NCI-H446 treated with DMSO at 0.1 percent for 48 hours (cell line): ENCODE measurements around the gene SH3D19.
"Not testable (repeated sequence)": the region's sequence is repeated elsewhere in the genome, so short reads cannot be mapped to it uniquely, and the experiment has no call there.

Source experiments
- DNase-seq: peaks from one replicate; lab custom pipeline; 2025; lab: John Stamatoyannopoulos, UW

The SH3D19 gene

DNA sequence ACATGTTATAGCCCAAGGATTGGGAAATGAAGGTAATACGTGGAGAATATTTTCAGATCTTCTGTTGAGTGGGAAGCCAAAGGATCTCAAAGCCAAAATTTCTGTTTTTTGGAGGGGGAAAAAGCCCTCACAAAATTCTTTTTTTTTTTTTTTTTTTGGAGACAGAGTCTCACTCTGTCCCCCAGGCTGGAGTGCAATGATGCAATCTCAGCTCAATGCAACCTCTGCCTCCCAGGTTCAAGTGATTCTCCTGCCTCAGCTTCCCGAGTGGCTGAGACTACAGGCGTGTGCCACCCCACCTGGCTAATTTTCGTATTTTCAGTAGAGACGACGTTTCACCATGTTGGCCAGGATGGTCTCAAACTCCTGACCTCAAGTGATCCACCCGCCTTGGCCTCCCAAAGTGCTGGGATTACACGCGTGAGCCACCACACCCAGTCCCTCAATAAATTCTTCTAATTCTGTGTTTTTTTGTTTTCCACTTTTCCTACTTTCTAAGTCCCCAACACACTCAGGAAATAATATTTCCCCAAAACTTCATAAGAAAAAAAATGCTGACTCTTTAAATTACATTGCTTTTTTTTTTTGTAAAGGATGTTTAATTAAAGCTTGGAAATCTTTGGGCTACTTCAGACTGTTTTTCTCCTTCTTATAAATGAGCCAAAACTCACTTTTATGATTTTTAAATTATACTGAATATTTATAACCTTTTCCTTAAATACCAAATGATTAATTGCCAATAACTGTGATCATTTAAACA lies 174.4 kb downstream of the SH3D19 start:
- DNase-seq, result no peak

DNA sequence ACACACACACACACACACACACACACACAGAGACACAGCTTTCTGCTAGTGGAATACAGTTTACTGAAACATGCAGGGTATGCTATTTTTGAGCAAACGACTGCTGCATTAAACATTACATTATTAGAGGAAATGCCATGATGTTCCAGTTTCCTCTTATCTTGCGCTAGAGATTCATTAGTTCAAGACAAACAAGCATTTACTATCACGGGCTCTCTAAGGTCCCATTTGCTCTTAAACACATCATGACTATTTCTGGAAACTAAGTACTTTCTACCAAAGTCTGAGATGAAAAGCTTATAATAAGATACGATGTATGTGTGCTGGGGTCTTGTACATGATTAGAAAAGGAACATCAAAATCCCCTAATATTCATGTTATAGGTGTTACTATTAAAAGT lies 177.1 kb downstream of the SH3D19 start:
- no peak for DNase-seq

DNA sequence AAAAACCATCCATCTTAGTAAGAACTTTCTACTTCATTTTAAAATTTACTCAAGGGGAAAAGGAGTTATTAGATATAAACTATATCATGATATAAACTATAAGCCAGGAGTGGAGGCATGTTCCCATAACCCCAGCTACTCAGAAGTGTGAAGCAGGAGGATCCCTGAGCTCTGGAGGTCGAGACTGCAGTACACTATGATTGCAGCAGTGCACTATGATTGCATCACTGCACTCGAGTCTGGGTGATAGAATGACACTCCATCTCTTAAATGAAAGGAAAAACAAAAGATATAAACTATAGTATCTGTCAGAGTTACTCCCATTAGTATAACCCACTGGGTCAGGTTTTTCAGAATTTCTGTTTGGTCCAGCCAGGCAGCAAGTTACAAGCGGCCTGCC lies 178.4 kb downstream of the SH3D19 start:
- DNase-seq, result no peak

DNA sequence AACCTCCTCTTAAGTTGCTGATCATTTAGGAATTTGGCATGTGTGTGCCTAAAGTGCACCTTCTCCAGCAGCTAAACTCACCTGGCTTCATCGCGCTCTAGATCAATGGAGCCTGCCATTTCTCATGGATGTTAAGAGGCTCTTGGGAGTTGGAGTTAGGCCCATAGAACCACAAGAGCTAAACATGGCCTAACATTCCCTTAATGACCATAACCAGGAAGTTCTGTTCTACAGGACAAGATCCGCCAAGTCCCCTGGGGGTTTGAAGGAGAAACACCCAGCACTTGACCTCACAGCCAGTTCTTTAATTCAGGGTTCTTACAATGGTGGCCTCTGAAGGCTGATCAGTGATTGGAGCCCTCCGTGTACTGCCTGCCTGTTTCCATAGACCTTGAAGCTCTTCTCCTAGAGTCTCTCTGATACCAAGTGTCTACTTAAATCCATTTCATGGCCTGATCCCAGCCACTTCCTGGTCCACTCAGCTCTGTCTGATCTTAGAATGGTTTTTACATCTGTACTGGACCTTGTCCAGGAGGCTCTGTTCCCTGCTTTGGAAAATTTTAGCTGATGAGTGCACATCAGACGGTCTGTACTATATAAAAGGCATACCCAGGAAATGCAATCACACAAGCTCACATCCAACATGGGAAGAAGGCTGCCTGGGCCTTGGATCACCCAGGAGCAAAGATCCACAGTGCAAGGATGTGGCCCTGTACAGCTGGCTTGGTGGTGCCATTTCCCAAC lies 180.9 kb downstream of the SH3D19 start:
- DNase-seq, result no peak

DNA sequence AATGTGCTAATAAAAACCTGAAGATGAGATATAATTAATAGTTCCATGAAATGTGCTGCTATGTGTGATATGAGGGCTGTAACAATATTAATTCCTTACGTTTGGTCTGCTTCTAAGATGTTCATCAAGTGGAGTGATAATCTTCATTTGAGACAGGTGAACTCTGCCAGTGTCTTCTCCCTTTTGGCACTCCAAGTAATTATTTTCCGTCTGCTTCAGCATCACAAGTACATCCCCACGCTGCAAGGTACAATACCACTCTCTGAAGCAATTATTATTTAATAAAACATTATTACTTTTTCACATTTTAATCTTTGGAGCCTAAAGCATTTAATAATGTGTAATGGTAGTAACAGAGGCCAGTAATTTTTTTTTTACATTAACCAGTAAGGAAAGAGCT lies 181.6 kb downstream of the SH3D19 start:
- no peak for DNase-seq

DNA sequence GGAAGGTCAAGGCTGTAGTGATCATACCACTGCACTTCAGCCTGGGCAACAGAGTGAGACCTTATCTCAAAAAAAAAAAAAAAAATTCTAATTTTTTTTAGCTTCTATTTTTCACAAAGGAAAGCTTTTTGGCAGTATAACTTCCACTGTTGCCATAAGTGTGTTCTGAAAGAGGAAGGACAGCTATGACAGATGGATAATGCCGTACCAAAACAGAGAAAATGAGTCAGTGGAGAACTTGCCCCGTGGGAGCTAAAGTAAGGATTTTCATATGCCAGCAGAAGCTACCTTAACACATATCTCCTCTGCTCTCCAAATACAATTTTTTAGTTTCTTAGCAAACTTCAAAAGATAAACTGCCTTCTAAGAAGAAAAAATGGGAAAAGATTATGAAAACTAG lies 182.2 kb downstream of the SH3D19 start:
- DNase-seq, result no peak

DNA sequence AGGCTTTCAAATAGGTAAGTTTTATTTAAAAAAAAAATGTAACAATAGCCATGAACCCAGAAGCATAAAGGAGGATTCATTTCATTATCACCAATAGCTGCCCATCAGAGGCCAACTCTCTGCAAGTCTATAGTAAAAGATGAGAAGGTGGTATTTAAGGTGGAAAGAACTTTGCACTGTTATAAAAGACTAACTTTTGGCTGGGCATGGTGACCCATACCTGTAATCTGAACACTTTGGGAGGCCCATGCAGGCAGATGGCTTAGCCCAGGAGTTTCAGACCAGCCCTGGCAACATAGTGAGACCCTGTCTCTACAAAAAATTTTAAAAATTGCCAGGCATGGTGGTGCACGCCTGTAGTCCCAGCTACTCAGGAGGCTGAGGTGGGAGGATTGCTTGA lies 182.6 kb downstream of the SH3D19 start:
- no peak for DNase-seq

DNA sequence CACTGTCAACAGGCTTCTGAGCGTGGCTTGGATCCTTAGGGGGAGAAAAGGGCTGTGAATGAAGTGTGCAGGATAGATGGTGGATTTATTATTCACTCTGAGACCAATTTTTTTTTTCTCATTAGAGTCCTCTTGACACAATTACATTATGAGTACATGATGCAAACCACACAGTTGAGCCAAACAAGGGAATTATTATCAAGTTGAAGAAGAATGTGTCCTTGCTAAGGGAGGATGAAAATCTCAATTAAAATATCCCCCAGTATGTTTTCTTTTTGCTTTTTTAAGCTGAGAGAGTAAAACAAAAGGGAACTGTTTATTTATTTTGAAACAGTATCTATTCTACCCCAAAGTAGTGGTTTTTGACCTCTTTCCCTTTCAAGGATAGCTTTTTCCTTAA lies 185.6 kb downstream of the SH3D19 start:
- no peak for DNase-seq

DNA sequence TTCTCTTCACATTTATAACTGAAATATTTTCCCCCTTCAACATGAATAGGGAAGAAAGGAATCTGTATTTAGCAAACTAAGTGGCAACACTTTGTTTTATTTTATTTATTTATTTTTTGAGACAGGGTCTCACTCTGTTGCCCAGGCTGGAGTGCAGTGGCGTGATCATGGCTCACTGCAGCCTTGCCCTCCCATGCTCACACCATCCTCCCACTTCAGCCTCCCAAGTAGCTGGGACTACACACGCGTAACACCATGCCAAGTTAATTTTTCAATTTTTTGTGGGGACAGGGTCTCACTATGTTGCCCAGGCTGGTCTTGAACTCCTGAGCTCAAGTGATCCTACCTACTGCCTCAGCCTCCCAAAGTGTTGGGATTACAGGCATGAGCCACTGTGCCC lies 189.4 kb downstream of the SH3D19 start:
- DNase-seq, result not testable (repeated sequence)

DNA sequence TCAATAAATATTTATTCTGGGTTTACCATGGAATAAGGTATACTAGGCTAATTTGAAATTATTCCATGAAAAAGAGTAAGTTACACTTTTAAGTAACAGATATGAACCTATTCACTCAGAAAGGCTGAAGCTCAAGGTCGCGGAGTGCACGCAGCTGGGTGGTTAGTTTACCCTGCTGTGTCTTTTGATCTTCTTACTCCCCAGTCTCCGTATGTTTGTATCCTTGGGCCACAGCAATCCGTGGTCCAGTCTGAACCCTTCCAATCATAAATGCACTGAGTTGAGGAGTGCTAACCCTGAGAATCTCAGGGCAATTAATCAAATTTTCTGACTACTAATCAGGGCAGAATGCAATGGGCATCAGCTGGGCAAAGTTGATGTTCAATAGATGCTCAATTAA lies 192.1 kb downstream of the SH3D19 start:
- DNase-seq, result no peak

DNA sequence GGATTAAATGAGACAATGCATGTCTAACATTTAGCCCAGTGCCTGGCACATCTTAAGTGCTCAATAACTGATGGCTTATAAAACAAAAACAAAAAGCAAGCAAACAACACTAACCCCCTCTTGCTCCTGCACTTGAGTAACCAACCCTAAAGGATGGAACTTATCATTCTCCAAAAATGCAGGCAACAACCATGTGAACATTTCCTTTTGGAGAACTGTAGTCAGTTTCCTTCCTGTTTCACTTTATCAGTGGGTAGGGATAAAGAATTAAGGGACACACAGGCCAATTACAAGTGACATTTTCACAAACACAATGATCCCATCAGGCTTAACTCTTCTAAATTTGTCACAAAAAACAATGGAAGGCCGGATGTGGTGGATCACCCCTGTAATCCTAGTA lies 195.6 kb downstream of the SH3D19 start:
- no peak for DNase-seq

DNA sequence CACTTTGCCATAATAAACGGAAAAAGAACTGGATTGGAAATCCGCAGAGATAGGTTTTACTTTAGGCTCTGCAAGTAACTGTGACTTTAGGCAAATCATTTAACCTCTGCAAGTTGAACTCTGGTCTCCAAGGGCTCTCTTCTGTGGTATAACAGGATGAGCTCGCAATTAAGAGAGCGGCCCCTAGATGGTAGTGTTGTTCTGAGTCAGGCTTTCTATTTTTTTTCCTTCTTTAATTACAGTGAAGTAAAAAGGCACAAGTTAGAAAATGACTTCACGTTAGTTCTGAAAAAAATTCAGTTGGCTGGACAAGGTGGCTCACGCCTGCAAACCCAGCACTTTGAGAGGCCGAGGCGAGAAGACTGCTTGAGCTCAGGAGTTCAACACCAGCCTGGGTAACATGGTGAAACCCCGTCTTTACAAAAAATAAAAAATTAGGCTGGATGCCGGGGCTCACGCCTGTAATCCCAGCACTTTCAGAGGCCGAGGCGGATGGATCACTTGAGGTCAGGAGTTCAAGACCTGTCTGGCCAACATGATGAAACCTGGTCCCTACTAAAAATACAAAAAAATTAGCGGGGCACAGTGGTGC lies 207.9 kb downstream of the SH3D19 start:
- DNase-seq, result peak; percentile 25

DNA sequence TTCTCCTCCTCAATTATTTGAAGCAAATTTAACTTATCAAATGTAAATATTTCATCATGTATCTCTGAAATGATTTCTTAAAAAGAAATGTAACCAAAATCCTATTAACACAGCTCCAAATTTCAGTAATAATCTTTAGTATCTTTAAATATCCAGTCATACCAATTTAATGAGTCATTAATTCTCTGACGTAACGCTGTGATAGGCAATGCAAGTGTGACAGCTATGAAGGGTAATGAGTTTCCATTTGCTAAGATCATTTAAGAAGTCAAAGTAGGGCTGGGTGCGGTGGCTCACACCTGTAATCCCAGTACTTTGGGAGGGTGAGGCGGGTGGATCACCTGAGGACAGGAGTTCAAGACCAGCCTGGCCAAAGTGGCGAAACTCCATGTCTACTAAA lies 210.4 kb downstream of the SH3D19 start:
- DNase-seq, result no peak

DNA sequence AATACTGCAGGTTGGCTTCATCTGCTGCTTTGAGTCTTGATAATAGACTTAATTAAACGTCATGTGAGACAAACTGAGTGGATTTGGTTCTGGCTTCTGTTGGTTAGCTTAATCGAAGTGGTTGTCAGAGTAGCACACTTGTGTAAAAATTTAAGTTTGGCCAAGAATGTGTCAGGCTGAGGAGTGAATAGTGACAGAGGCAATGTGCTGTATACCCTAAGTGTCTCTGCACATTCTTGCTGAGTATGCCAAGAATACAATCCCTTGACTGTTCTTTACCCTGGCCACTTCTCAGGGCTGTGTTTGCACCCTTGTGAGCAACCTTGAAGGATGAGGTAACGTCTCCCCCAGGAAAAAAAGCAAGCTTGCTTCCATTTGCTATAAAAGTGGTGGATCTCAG lies 211.1 kb downstream of the SH3D19 start:
- DNase-seq, result no peak

DNA sequence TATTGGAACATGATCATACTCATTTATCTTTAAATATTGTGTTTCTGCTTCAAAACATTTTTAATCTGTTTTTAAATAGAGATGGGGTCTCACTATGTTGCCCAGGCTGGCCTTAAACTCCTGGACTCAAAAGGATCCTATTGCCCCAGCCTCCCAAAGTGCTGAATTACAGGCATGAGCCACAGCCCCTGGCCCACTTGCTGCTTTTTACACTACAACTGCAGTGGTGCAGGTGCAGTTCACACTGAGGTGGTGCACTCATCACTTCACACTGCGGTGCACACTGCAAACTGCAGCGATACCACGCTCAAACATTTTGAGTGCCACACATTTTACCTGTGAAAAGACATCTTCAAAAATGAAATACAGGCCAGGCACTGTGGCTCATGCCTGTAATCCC lies 215.2 kb downstream of the SH3D19 start:
- DNase-seq, result no peak

DNA sequence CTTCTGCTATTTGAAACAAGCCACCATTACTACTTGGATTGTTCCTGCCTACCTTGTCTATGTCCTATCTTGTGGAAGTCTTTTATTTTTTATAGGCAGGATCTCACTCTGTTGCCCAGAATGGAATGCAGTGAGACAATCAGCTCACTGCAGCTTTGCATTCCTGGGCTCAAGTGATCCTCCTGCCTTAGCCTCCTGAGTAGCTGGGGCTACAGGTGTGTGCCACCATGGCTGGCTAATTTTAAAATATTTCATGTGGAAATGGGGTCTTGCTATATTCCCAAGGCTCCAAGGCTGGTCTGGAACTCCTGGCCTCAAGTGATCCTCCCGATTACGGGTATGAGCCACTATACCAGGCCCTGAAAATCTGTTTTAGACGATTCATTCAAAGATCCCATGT lies 218.3 kb downstream of the SH3D19 start:
- DNase-seq, result no peak

DNA sequence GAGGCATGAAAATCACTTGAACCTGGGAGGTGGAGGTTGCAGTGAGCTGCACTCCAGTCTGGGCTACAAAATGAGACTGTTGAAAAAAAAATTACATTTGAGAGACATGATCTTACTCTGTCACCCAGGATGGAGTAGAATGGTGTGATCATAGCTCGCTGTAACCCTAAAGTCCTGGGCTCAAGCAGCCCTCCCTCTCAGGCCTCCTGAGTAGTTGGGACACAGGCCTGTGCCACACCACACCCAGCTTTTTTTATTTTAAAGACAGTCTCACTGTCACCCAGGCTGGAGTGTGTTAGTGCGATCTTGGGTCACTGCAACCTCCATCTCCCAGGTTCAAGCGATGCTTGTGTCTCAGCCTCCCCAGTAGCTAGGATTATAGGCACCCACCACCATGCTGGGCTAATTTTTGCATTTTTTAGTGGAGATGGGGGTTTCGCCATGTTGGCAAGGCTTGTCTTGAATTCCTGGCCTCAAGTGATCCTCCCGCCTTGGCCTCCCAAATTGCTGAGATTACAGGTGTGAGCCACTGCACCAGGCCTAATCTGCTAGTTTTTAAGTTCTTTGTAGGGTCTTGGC lies 219.9 kb downstream of the SH3D19 start:
- DNase-seq, result no peak

DNA sequence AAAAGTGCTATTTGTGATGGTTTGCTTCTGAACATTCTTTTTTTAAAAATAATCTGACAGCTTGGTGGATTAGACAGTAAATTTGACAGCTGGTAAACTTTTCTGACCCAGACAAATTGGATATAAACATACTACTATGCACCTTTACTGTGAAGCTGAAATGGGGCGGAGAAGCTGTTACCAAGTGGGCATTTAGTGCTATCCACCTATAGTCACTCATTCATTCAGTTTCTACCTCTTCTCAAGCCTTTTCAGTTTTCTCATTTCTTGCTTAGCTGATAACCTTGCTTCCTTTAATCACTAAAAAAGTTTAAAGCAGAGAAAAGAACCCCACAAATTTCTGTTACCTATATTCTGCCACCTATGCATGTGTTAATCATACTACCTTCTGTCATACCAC lies 220.8 kb downstream of the SH3D19 start:
- no peak for DNase-seq

DNA sequence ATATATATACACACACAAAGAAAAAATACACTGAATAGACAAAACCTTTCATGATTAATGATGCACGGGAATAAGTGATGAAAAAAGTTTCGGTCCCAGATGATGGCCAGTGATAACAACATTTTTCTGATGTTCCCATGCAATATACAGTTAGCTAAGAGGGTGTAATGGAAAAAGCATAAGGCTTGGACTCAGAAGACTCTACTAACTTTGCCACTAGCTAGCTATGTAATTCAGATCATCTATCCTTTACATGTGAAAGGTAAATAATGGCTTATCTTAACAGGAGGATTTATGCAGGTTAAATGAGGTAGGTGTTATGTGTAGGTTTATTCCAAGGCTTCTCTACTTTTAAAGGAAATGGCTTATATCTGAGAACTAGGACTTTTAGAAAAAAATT lies 221.6 kb downstream of the SH3D19 start:
- DNase-seq, result no peak

DNA sequence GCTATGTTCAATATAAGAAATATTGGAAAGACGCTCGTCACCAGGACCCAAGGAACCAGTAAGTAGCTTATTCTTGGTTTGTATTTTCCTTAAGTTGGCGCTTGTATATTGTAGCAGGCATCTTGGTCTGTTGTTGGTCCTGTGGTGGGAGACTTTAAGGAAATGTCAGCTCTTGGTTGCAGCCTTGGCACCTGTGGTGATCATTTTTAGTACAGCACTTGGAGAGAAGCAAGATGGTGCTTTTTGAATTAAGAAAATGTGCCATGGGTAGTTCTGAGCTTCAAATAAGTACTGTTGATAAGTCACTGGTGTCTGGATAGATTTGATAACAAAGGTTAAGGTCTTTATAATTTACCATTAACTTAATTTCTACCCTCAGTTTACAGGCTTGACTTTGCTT lies 224.9 kb downstream of the SH3D19 start:
- no peak for DNase-seq

DNA sequence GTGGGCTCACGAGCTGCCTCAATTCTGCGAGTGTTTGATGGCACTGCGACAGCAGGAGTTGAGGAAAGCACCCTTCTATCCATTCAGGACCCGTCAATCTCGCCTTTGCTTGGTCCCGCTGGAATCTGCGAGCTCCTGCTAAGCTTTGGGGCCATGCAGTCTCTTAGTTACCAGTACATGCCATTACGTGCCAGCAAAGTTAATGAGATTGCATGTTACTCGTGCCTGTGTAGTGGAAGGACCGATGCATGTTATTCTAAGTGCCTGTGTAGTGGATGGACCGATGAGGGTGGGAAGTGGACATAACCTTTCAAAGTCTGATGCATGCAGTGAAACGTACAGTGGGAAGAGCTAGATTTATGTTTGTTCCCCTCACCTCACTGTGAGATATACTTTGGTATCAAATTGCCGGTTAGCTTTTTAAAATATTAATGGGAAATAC lies 225.4 kb downstream of the SH3D19 start:
- DNase-seq, result no peak

DNA sequence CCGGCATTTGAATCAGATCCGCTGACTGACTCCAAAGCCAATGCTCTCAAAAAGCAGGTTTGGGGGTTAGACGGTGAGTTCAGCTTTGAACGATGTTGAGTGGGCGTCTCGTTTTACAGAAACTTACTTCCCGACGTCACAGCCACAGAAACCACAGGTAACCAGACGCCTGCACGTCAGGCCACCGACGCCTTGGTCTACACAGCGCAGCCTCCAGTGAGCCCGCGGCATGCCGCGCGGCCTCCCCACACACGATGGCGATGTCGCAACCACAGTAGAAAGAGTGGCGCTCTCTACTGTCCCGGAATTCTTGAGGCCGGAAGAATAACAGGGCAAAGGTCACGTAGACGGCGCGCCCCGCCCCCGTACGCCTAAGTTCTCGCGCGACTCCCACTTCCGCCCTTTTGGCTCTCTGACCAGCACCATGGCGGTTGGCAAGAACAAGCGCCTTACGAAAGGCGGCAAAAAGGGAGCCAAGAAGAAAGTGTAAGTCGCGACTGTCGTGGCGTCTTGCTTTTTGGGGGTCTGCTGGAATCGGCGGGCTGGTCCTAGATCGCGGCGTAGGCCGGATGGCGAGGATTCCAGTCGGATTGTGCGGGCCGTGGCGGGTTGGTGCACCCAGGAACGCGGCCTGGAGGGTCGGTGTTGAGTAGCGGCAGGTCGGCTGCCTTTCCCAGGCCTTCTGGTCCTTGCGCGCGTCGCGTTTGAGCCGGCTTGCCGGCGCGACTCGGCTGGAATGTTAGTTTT lies 226.0 kb downstream of the SH3D19 start, which contains the start of gene RPS3A:
Gene RPS3A (plus strand): TSS at position 400 of the 747 bp plus-strand sequence. CDS start 25 bp downstream, at position 425.
- DNase-seq, result peak; percentile 89
